AG04450 (cell line): Measurements from ENCODE around the gene WDR74. TPM values are rescaled to one million over a fixed set of nuclear protein-coding genes. Genes with fewer than 3 reads are reported as not detected.
A peak's percentile ranks its signal among the peaks of the same experiment; 100 is the strongest.

Experiments
- CTCF ChIA-PET: fragments of 300-600, 350-600 bp; formaldehyde crosslinking; extraction: SDS; loops from one replicate; lab custom pipeline; 2022; ENCODE audit warnings: antibody characterized with exemption, inconsistent platforms; lab: Charles Lee
- POLR2A ChIA-PET: fragments of 350-600 bp; formaldehyde crosslinking; extraction: SDS; loops from one replicate; lab custom pipeline; 2021; ENCODE audit warnings: antibody characterized with exemption, inconsistent platforms; lab: Yijun Ruan, JAX
- DNase-seq: peaks from one replicate; pipeline ENCODE4 v3.0.0-alpha.2; 2011; ENCODE audit warnings: low read depth, low spot score
- H3K27ac ChIP-seq: one replicate; pipeline ENCODE4 v1.5.1; 2012; ENCODE audit warnings: low read depth, low read length, control low read depth
- H3K27me3 ChIP-seq: one replicate; pipeline ENCODE4 v1.6.0; 2012; ENCODE audit warnings: low read length; ENCODE audit not compliant: control insufficient read depth, insufficient read depth
- H3K4me3 ChIP-seq: 2 replicates; pipeline ENCODE4 v1.5.1; 2011; ENCODE audit warnings: mild to moderate bottlenecking, low read depth, low read length, control low read depth
- H3K9me3 ChIP-seq: 2 replicates; pipeline ENCODE4 v1.5.1; 2012; ENCODE audit warnings: low read length; ENCODE audit not compliant: control insufficient read depth, insufficient read depth
- polyA plus RNA-seq: library from polyadenylated mRNA; depleted of rRNA; stranded (reverse); fragments of >200 nt; gene quantifications from 2 replicates; pipeline ENCODE4 v1.2.3, GENCODE V29; 2011
- TF ChIP-seq, protein P1 (sequence below): IDR thresholded peaks from 2 replicates; pipeline ENCODE4 v1.5.1; 2011; ENCODE audit warnings: low read depth, low read length, control low read depth, inconsistent platforms

The WDR74 gene
- polyA plus RNA-seq, 1 experiment = 18.0 TPM

- Histone ChIP-seq H3K27ac (peak overlapping the region; percentile 91), H3K27me3 (no peaks in the 10 kb centered on the region), H3K9me3 (no peaks in the 10 kb centered on the region), H3K4me3 (peak overlapping the region; percentile 96)
- ChIA-PET CTCF (interaction anchor here (1.2 to 5.0 kb wide), 3 partner anchors 9 to 69 kb away, joined by 4 to 40 read pairs (median 7); partner anchors contain the start of genes SLC3A2 and TMEM179B), POLR2A (interaction anchor here (0.5 to 9.3 kb wide), 21 partner anchors 9 to 254 kb away, joined by 3 to 172 read pairs (median 5); partner anchors contain the start of genes HNRNPUL2, MTA2, SLC3A2 and STX5)
- TF ChIP-seq, protein P1, sequence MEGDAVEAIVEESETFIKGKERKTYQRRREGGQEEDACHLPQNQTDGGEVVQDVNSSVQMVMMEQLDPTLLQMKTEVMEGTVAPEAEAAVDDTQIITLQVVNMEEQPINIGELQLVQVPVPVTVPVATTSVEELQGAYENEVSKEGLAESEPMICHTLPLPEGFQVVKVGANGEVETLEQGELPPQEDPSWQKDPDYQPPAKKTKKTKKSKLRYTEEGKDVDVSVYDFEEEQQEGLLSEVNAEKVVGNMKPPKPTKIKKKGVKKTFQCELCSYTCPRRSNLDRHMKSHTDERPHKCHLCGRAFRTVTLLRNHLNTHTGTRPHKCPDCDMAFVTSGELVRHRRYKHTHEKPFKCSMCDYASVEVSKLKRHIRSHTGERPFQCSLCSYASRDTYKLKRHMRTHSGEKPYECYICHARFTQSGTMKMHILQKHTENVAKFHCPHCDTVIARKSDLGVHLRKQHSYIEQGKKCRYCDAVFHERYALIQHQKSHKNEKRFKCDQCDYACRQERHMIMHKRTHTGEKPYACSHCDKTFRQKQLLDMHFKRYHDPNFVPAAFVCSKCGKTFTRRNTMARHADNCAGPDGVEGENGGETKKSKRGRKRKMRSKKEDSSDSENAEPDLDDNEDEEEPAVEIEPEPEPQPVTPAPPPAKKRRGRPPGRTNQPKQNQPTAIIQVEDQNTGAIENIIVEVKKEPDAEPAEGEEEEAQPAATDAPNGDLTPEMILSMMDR = no peak
- DNase-seq = peak; percentile 98
Observed at GRCh38 chr11:62855571-62856332, 16.4 kb upstream of the WDR74 start.

DNA sequence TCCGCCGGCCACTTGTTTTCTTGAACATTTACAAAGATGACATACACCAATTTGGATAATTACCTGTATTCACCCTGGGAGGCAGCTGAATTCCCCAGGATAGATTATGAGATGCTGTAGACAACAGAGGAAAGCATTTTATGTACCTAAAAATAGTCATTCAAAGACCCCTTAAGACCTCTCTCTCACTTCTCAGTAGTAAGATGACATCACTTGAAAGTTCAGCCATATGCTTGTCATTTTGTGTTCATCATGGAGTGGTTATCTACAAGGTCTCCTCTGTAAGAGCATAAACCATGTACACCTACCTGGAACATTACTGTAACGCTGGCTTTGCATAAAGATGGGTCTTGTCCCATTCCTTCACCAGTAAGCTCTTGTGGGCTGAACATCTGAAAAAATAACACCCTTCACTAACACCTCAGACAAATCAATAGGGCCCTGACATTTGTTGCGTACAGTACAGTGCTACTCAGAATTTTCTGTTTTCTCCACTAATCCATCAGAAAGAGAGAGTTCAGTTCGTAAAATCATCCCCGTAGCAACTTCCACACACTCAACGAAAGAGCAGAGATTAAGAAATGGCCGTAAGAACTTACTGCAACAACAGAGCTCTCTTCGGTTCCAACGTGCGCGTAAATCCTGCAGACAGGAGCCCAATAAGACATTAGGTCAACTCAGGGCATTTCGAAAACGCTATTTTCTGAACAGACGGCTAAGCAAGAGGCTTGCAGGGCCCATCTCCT, 15.6 kb upstream of the WDR74 start:
- no peak for DNase-seq

DNA sequence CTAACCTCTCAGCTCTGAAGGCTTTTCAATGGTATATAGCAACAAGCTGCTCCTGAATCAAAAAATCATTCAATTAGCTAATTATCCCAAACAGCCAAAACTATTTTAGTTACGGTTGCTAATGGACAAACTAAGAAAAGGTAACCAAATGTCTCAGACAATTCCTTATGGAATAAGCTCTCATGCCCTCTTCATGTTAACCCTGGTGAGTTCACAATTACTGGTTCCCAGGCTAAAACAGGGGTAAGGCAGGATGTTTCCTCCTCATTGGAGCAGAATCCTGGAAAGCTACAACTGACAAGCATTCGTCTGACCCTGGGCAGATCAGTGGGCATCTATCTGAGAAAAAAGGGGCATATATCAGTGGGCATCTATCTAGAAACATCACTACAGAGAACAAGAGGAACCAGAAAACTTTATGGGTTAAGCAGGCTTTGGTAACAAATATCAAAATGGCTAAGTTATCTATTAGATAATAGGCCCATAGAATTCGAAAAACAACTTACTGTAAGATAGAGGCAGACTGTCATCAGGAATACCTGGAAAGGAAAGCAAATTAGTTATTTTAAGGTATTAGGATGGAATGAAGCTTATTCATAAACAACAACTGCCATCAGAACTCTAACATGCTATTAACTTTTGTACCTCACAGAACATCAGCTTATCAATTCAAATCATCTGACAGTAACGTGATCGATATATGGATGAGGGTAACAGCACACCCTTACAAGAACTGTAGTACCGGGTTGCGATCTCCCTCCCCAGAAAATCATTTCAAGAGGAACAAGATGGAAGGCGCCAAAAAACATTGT, 14.8 kb upstream of the WDR74 start:
- no peaks in the 10 kb centered on the region for H3K9me3 ChIP-seq
- TF ChIP-seq, protein P1 = no peak
- H3K4me3 ChIP-seq = peak overlapping the region; percentile 96
- ChIA-PET CTCF (interaction anchor here (0.5 to 5.0 kb wide), 4 partner anchors 9 to 242 kb away, joined by 3 to 40 read pairs (median 4); partner anchors contain the start of gene TMEM179B), POLR2A (interaction anchor here (0.6 to 9.3 kb wide), 5 partner anchors 14 to 189 kb away, joined by 3 to 172 read pairs (median 9); partner anchors contain the start of genes C11orf98, CSKMT, HNRNPUL2 and SLC3A2)
- no peaks in the 10 kb centered on the region for H3K27me3 ChIP-seq
- DNase-seq = no peak
- no peak overlapping the region for H3K27ac ChIP-seq

More for the DNA sequence above, 15.6 kb upstream of the WDR74 start:
- Histone ChIP-seq H3K4me3 (peak overlapping the region; percentile 96), H3K27me3 (no peaks in the 10 kb centered on the region), H3K9me3 (no peaks in the 10 kb centered on the region), H3K27ac (no peak overlapping the region)
- TF ChIP-seq, protein P1 = no peak
- ChIA-PET POLR2A (interaction anchor here (0.5 to 9.3 kb wide), 20 partner anchors 10 to 254 kb away, joined by 3 to 172 read pairs (median 5); partner anchors contain the start of genes HNRNPUL2, MTA2, SLC3A2 and STX5), CTCF (interaction anchor here (0.6 to 5.0 kb wide), 2 partner anchors 68 to 155 kb away, joined by 3 to 40 read pairs; partner anchors contain the start of gene TMEM179B)

GRCh38 chr11:62853279-62853965, 14.0 kb upstream of the WDR74 start:
- ChIA-PET CTCF (interaction anchor here (0.7 to 5.0 kb wide), 3 partner anchors 9 to 242 kb away, joined by 3 to 40 read pairs (median 5); partner anchors contain the start of gene TMEM179B), POLR2A (interaction anchor here (0.9 to 9.3 kb wide), 3 partner anchors 13 to 189 kb away, joined by 3 to 172 read pairs (median 33); partner anchors contain the start of genes C11orf98, CSKMT, SLC3A2 and WDR74)
- Histone ChIP-seq H3K9me3 (no peaks in the 10 kb centered on the region), H3K27ac (no peak overlapping the region), H3K4me3 (peak overlapping the region; percentile 96), H3K27me3 (no peaks in the 10 kb centered on the region)
- no peak for DNase-seq
- TF ChIP-seq, protein P1 = no peak
